Measurements from ENCODE around the gene FCHSD2. TPM values are rescaled to one million over a fixed set of nuclear protein-coding genes. Genes with fewer than 3 reads are reported as not detected.

FCHSD2 gene
- total RNA-seq, 1 donor from 2014 or later = 18.9 TPM

DNA sequence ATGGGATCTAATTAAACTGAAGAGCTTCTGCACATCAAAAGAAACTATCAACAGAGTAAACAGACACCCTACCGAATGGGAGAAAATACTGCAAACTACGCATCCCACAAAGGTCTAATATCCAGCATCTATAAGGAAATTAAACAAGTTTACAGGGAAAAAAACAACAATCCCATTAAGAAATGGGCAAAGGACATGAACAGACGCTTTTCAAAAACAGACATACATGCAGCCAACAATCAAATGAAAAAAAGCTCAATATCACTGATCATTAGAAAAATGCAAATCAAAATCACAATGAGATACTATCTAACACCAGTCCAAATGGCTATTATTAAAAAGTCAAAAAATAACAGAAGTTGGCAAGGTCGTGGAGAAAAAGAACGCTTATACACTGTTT, 117.5 kb downstream of the FCHSD2 start:
- Histone ChIP-seq H3K9ac (ENCODE audit: low read length) (no peak overlapping the region), H3K4me2 (ENCODE audit: low read length) (no peak overlapping the region), H3K27ac (ENCODE audit: low read depth, low read length) (no peak overlapping the region), H3K27me3 (ENCODE audit: insufficient read depth, low read length) (no peaks in the 10 kb centered on the region), H3K36me3 (ENCODE audit: insufficient read depth, low read length) (no peaks in the 10 kb centered on the region), H3K4me3 (ENCODE audit: insufficient read depth, low read depth, low read length) (no peak overlapping the region), H3K9me3 (ENCODE audit: insufficient read depth, low read depth, low read length) (peaks cover 8% of the 10 kb centered on the region), H2AFZ (ENCODE audit: low read depth, low read length) (no peak overlapping the region), H4K20me1 (ENCODE audit: insufficient read depth, low read length) (peaks cover 10% of the 10 kb centered on the region), H3K79me2 (ENCODE audit: insufficient read depth, low read length) (peaks cover 4% of the 10 kb centered on the region), H3K4me1 (ENCODE audit: insufficient read depth, low read length) (no peaks in the 10 kb centered on the region)
- no peaks in the 10 kb centered on the region for H3K4me1 Mint-ChIP-seq (ENCODE audit: low read depth, unreplicated experiment)
- TF ChIP-seq CTCF (IDR thresholded peaks at IDR 0.05; ENCODE audit: insufficient read depth, low read depth, low read length) = no peak
- TF ChIP-seq EZH2 (IDR thresholded peaks at IDR 0.05; ENCODE audit: insufficient read depth, low read length) = no peak
- H3K27me3 Mint-ChIP-seq (ENCODE audit: low read depth, unreplicated experiment) = no peaks in the 10 kb centered on the region
- peaks cover 28% of the 10 kb centered on the region for H3K9me3 Mint-ChIP-seq (ENCODE audit: unreplicated experiment)
- H3K27ac Mint-ChIP-seq (ENCODE audit: unreplicated experiment) = no peak overlapping the region
- no peak for FAIRE-seq
- peaks cover 17% of the 10 kb centered on the region for H3K36me3 Mint-ChIP-seq (ENCODE audit: low read depth, unreplicated experiment)
- no peak overlapping the region for H3K4me3 Mint-ChIP-seq (ENCODE audit: unreplicated experiment)
- no peak for DNase-seq (ENCODE audit: low read depth)

- H3K36me3 ChIP-seq (ENCODE audit: insufficient read depth, low read length) = no peaks in the 10 kb centered on the region
- Mint-ChIP-seq H3K9me3 (ENCODE audit: unreplicated experiment) (peaks cover 12% of the 10 kb centered on the region), H3K27ac (ENCODE audit: unreplicated experiment) (no peak overlapping the region), H3K4me1 (ENCODE audit: low read depth, unreplicated experiment) (no peaks in the 10 kb centered on the region), H3K36me3 (ENCODE audit: low read depth, unreplicated experiment) (no peaks in the 10 kb centered on the region), H3K4me3 (ENCODE audit: unreplicated experiment) (no peak overlapping the region), H3K27me3 (ENCODE audit: low read depth, unreplicated experiment) (no peaks in the 10 kb centered on the region)
- FAIRE-seq (no peak), DNase-seq (ENCODE audit: low read depth) (no peak)
- peaks cover 4% of the 10 kb centered on the region for H3K79me2 ChIP-seq (ENCODE audit: insufficient read depth, low read length)
- H3K27me3 ChIP-seq (ENCODE audit: insufficient read depth, low read length) = no peaks in the 10 kb centered on the region
- no peak overlapping the region for H3K4me2 ChIP-seq (ENCODE audit: low read length)
- H3K9me3 ChIP-seq (ENCODE audit: insufficient read depth, low read depth, low read length) = no peaks in the 10 kb centered on the region
- no peak overlapping the region for H3K27ac ChIP-seq (ENCODE audit: low read depth, low read length)
- no peak overlapping the region for H3K4me3 ChIP-seq (ENCODE audit: insufficient read depth, low read depth, low read length)
- peaks cover 12% of the 10 kb centered on the region for H4K20me1 ChIP-seq (ENCODE audit: insufficient read depth, low read length)
- no peak for TF ChIP-seq EZH2 (IDR thresholded peaks at IDR 0.05; ENCODE audit: insufficient read depth, low read length)
- TF ChIP-seq CTCF (IDR thresholded peaks at IDR 0.05; ENCODE audit: insufficient read depth, low read depth, low read length) = no peak
- no peak overlapping the region for H2AFZ ChIP-seq (ENCODE audit: low read depth, low read length)
- H3K4me1 ChIP-seq (ENCODE audit: insufficient read depth, low read length) = no peaks in the 10 kb centered on the region
- no peak overlapping the region for H3K9ac ChIP-seq (ENCODE audit: low read length)
Observed at GRCh38 chr11:73019996-73020395, 122.1 kb downstream of the FCHSD2 start.

GRCh38 chr11:73019449-73019848, 122.7 kb downstream of the FCHSD2 start:
- Histone ChIP-seq H3K27ac (ENCODE audit: low read depth, low read length) (no peak overlapping the region), H2AFZ (ENCODE audit: low read depth, low read length) (no peak overlapping the region), H3K4me2 (ENCODE audit: low read length) (no peak overlapping the region), H3K9ac (ENCODE audit: low read length) (no peak overlapping the region), H3K36me3 (ENCODE audit: insufficient read depth, low read length) (no peaks in the 10 kb centered on the region), H4K20me1 (ENCODE audit: insufficient read depth, low read length) (peaks cover 12% of the 10 kb centered on the region), H3K79me2 (ENCODE audit: insufficient read depth, low read length) (peaks cover 4% of the 10 kb centered on the region), H3K27me3 (ENCODE audit: insufficient read depth, low read length) (no peaks in the 10 kb centered on the region), H3K9me3 (ENCODE audit: insufficient read depth, low read depth, low read length) (no peaks in the 10 kb centered on the region), H3K4me3 (ENCODE audit: insufficient read depth, low read depth, low read length) (no peak overlapping the region), H3K4me1 (ENCODE audit: insufficient read depth, low read length) (no peaks in the 10 kb centered on the region)
- Mint-ChIP-seq H3K27me3 (ENCODE audit: low read depth, unreplicated experiment) (no peaks in the 10 kb centered on the region), H3K4me3 (ENCODE audit: unreplicated experiment) (no peak overlapping the region), H3K9me3 (ENCODE audit: unreplicated experiment) (peaks cover 8% of the 10 kb centered on the region), H3K27ac (ENCODE audit: unreplicated experiment) (no peak overlapping the region), H3K4me1 (ENCODE audit: low read depth, unreplicated experiment) (no peaks in the 10 kb centered on the region), H3K36me3 (ENCODE audit: low read depth, unreplicated experiment) (no peaks in the 10 kb centered on the region)
- TF ChIP-seq EZH2 (IDR thresholded peaks at IDR 0.05; ENCODE audit: insufficient read depth, low read length) (no peak), CTCF (IDR thresholded peaks at IDR 0.05; ENCODE audit: insufficient read depth, low read depth, low read length) (no peak)
- FAIRE-seq (no peak), DNase-seq (ENCODE audit: low read depth) (no peak)

Measured in astrocyte (in vitro differentiated cells and primary cell).